Brain microvascular endothelial cell (primary cell): Measurements from ENCODE around the gene ASRGL1.
"Not testable (repeated sequence)": the region's sequence is repeated elsewhere in the genome, so short reads cannot be mapped to it uniquely, and the experiment has no call there.

Source experiments
- DNase-seq: peaks from one replicate; pipeline ENCODE4 v3.0.0-alpha.2; 2020
- H3K27ac ChIP-seq: fragments of 250-450 bp; sonication (Bioruptor Pico); 2 replicates; pipeline ENCODE4 v1.5.1; 2020; ENCODE audit warnings: mild to moderate bottlenecking, moderate library complexity
- H3K27me3 ChIP-seq: fragments of 250-450 bp; sonication (Bioruptor Pico); replicated peaks from 2 replicates; pipeline ENCODE4 v1.5.1; 2020; ENCODE audit warnings: mild to moderate bottlenecking
- H3K36me3 ChIP-seq: fragments of 250-450 bp; sonication (Bioruptor Pico); replicated peaks from 2 replicates; pipeline ENCODE4 v1.5.1; 2020; ENCODE audit warnings: mild to moderate bottlenecking
- H3K4me3 ChIP-seq: 2 replicates; pipeline ENCODE4 v1.5.1; 2011; ENCODE audit warnings: low read depth, mild to moderate bottlenecking, control low read depth, low read length, moderate library complexity
- in situ Hi-C: cut with HindIII; loops from 2 replicates; pipeline ENCODE4 v1.10.0; 2017; ENCODE audit warnings: low sequenced_read_pairs, low pct_ligation_motif_present
- TF ChIP-seq, protein P1 (sequence below): IDR thresholded peaks from 2 replicates; pipeline ENCODE4 v1.5.1; 2011; ENCODE audit warnings: low read depth, mild to moderate bottlenecking, moderate library complexity, low read length, control low read depth, inconsistent platforms; ENCODE audit errors: missing control alignments

Gene ASRGL1

DNA sequence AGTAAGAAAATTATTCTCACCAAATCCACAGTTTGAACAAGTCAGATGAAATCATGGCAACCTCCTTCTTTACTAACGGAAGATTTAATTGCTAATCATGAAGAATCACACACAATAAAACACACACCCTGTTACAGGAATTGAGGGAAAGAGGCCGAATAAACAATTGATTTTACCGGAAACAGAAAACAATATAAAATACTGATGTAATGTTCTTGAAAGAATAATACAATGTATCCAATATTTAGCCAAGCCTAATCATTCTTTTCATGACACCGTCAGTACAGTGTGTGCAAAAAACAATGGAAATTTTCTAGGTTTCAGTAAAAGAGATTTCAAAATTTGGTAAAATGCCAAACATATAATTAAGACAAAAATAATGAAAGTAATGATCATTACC lies 23.4 kb downstream of the ASRGL1 start:
- Histone ChIP-seq H3K27ac (no peak overlapping the region), H3K27me3 (no peaks in the 10 kb centered on the region), H3K4me3 (no peak overlapping the region), H3K36me3 (no peaks in the 10 kb centered on the region)
- in situ Hi-C loops: no loop called here
- DNase-seq: no peak
- TF ChIP-seq, protein P1, sequence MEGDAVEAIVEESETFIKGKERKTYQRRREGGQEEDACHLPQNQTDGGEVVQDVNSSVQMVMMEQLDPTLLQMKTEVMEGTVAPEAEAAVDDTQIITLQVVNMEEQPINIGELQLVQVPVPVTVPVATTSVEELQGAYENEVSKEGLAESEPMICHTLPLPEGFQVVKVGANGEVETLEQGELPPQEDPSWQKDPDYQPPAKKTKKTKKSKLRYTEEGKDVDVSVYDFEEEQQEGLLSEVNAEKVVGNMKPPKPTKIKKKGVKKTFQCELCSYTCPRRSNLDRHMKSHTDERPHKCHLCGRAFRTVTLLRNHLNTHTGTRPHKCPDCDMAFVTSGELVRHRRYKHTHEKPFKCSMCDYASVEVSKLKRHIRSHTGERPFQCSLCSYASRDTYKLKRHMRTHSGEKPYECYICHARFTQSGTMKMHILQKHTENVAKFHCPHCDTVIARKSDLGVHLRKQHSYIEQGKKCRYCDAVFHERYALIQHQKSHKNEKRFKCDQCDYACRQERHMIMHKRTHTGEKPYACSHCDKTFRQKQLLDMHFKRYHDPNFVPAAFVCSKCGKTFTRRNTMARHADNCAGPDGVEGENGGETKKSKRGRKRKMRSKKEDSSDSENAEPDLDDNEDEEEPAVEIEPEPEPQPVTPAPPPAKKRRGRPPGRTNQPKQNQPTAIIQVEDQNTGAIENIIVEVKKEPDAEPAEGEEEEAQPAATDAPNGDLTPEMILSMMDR: no peak

DNA sequence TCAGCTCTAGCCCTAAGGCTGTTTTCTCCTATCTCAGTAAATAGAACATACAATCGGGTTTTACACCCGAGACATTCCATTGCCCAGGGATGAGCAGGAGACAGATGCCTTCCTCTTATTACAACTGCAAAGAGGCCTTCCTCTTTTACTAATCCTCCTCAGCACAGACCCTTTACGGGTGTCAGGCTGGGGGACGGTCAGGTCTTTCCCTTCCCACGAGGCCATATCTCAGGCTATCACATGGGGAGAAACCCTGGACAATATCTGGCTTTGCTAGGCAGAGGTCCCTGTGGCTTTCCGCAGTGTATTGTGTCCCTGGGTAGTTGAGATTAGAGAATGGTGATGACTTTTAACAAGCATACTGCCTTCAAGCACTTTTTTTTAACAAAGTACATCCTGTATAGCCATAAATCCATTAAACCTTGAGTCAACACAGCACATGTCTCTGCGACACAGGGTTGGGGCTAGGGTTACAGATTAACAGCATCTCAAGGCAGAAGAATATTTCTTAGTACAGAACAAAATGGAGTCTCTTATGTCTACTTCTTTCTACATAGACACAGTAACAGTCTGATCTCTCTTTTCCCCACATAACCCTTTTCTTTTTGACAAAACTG lies 31.7 kb downstream of the ASRGL1 start:
- in situ Hi-C loops, H3K27me3 ChIP-seq, DNase-seq, H3K27ac ChIP-seq, H3K4me3 ChIP-seq, H3K36me3 ChIP-seq: not testable (repeated sequence)

GRCh38 chr11:62370743-62371440 lies 33.6 kb downstream of the ASRGL1 start:
- H3K27ac ChIP-seq: no peak overlapping the region
- in situ Hi-C loops: no loop called here
- H3K4me3 ChIP-seq: no peak overlapping the region
- H3K27me3 ChIP-seq: no peaks in the 10 kb centered on the region
- H3K36me3 ChIP-seq: no peaks in the 10 kb centered on the region
- TF ChIP-seq, protein P1: no peak
- DNase-seq: no peak

GRCh38 chr11:62372871-62373270 lies 35.6 kb downstream of the ASRGL1 start:
- H3K4me3 ChIP-seq: no peak overlapping the region
- no peak for DNase-seq
- no peaks in the 10 kb centered on the region for H3K27me3 ChIP-seq
- TF ChIP-seq, protein P1: no peak
- in situ Hi-C loops: no loop called here
- H3K27ac ChIP-seq: no peak overlapping the region
- H3K36me3 ChIP-seq: no peaks in the 10 kb centered on the region

- H3K27ac ChIP-seq: no peak overlapping the region
- no peaks in the 10 kb centered on the region for H3K27me3 ChIP-seq
- no peak overlapping the region for H3K4me3 ChIP-seq
- in situ Hi-C loops: no loop called here
- TF ChIP-seq, protein P1: no peak
- DNase-seq: no peak
- H3K36me3 ChIP-seq: no peaks in the 10 kb centered on the region
Measured at GRCh38 chr11:62373464-62374119, 36.3 kb downstream of the ASRGL1 start.

DNA sequence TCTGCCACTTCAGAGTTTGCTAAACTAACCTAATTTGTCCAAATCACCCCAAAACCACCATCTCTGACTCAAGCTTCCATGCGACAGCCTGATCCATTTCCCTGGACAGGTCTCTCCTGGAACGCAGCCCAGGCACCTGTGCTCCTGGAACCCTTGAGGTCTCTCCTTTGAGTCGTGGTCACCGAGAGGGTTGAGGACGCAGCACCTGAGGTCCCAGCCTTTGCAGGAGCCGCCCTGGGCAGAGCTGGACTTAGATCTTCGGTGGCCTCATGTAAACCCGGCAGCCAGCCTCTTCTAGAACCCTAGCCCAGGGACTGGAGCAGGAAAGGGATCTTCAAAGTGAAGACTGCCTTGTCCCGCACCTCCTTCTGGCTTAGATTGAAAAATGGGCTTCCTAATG lies 37.6 kb downstream of the ASRGL1 start:
- in situ Hi-C loops: loop anchor here (25.0 kb wide), 1 partner anchor 188 kb away; the partner anchor contains the start of gene EEF1G
- Histone ChIP-seq H3K27ac (no peak overlapping the region), H3K4me3 (no peak overlapping the region), H3K36me3 (no peaks in the 10 kb centered on the region), H3K27me3 (no peaks in the 10 kb centered on the region)
- TF ChIP-seq, protein P1: no peak
- no peak for DNase-seq
